NT2/D1 (cell line): ENCODE measurements around the gene YAF2.

Experiments
- DNase-seq: peaks from one replicate; pipeline ENCODE4 v3.0.0-alpha.2; 2011; ENCODE audit warnings: low read depth, low spot score
- H3K27me3 ChIP-seq: 2 replicates; pipeline ENCODE4 v1.6.0; 2011; ENCODE audit warnings: mild to moderate bottlenecking; ENCODE audit not compliant: insufficient read length, insufficient read depth
- H3K36me3 ChIP-seq: 2 replicates; pipeline ENCODE4 v1.6.1; 2011; ENCODE audit warnings: mild to moderate bottlenecking, low read length, mixed read lengths; ENCODE audit not compliant: insufficient read depth, insufficient read length
- H3K4me1 ChIP-seq: 2 replicates; pipeline ENCODE4 v1.5.1; 2011; ENCODE audit not compliant: insufficient read depth, insufficient read length
- H3K4me3 ChIP-seq: 2 replicates; pipeline ENCODE4 v1.5.1; 2011; ENCODE audit warnings: low read depth; ENCODE audit not compliant: insufficient read length
- H3K9ac ChIP-seq: 2 replicates; pipeline ENCODE4 v1.6.0; 2011; ENCODE audit warnings: low read depth; ENCODE audit not compliant: insufficient read length
- H3K9me3 ChIP-seq: 2 replicates; pipeline ENCODE4 v1.5.1; 2011; ENCODE audit warnings: mild to moderate bottlenecking, low read length; ENCODE audit not compliant: insufficient read depth
- SUZ12 ChIP-seq: IDR thresholded peaks from 2 replicates; pipeline ENCODE4 v1.6.1; 2011; ENCODE audit not compliant: insufficient read length, insufficient read depth; ENCODE audit errors: extremely low read depth
- YY1 ChIP-seq: IDR thresholded peaks from 2 replicates; pipeline ENCODE4 v1.6.1; 2011; ENCODE audit not compliant: insufficient read length, insufficient read depth
- ZNF274 ChIP-seq: IDR thresholded peaks from 2 replicates; pipeline ENCODE4 v1.6.1; 2011; ENCODE audit warnings: mild to moderate bottlenecking, low read depth, low read length

Gene YAF2

DNA sequence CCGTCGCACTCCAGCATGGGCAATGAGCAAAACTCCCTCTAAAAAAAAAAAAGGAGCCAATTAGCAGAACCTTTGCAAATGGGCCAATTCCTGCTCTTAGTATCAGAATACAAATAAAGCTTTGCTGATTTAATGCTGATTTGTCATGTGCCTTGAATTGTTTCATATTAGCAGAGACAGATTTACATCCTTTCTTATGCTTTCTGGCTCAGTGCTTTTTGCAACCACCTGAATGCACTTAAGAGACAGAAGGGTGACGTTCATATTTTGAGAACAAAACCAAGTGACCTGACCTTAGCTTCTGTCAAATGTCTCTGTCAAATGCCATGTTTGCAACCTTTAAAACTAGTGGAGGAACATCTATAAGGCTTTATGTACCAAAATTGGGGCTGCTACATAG is 43.8 kb upstream of the YAF2 start:
- Histone ChIP-seq H3K4me3 (no peak overlapping the region), H3K4me1 (no peaks in the 10 kb centered on the region), H3K9ac (no peak overlapping the region), H3K27me3 (no peaks in the 10 kb centered on the region), H3K9me3 (no peaks in the 10 kb centered on the region), H3K36me3 (no peaks in the 10 kb centered on the region)
- DNase-seq = no peak
- TF ChIP-seq YY1 = no peak
- TF ChIP-seq SUZ12 = no peak
- no peak for TF ChIP-seq ZNF274

GRCh38 chr12:42281278-42281677 is 43.2 kb upstream of the YAF2 start:
- no peak for DNase-seq

DNA sequence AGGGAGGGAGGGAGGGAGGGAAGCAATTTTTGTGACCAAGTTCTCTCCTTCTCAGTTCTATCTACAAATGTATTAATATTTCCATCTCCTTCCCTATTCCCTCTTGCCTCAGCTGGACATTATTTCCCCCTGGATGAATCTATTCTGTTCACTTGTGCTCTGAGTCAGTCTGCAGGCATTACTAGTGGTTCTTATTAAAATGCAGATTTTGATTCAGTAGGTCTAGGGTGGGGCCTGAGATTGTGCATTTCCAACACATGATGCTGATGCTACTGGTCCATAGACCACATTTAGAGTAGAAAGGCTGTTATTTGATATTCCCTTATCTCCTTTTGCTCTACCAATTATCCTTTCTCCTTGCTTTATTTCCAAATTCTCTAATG is 40.1 kb upstream of the YAF2 start:
- H3K4me3 ChIP-seq = no peak overlapping the region
- H3K36me3 ChIP-seq = no peaks in the 10 kb centered on the region
- no peaks in the 10 kb centered on the region for H3K4me1 ChIP-seq
- no peak overlapping the region for H3K9ac ChIP-seq
- peaks cover 7% of the 10 kb centered on the region; the same call in 1 of the 2 replicates for H3K9me3 ChIP-seq
- no peak for DNase-seq
- H3K27me3 ChIP-seq = no peaks in the 10 kb centered on the region
- no peak for TF ChIP-seq ZNF274
- TF ChIP-seq YY1 = no peak
- no peak for TF ChIP-seq SUZ12

More at GRCh38 chr12:42281278-42281677, 43.2 kb upstream of the YAF2 start:
- no peak overlapping the region for H3K9ac ChIP-seq
- H3K9me3 ChIP-seq = no peaks in the 10 kb centered on the region
- TF ChIP-seq YY1 (no peak), ZNF274 (no peak)
- no peaks in the 10 kb centered on the region for H3K36me3 ChIP-seq
- H3K4me3 ChIP-seq = no peak overlapping the region
- no peaks in the 10 kb centered on the region for H3K27me3 ChIP-seq
- no peaks in the 10 kb centered on the region for H3K4me1 ChIP-seq

- no peak for DNase-seq
- H3K9ac ChIP-seq = no peak overlapping the region
Observed at GRCh38 chr12:42277396-42278127, 39.5 kb upstream of the YAF2 start.

DNA sequence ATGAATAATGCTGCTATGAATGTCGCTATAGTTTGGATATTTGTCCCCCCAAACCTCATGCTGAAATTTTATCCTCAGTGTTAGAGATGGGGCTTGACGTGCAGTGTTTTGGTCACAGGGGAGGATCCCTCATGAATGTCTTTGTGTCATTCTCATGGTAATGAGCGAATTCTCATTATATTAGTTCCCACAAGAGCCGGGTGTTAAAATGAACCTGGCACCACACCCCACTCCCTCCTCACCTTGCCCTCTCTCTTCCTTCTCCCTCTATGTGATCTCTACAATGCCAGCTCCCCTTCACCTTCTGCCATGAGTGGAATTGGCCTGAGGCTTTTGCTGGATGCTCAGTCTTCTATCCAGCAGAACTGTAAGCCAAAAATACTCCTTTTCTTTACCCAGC is 37.5 kb upstream of the YAF2 start:
- no peak for TF ChIP-seq SUZ12
- TF ChIP-seq YY1 = no peak
- TF ChIP-seq ZNF274 = no peak
- Histone ChIP-seq H3K9me3 (peaks cover 7% of the 10 kb centered on the region; the same call in 1 of the 2 replicates), H3K9ac (no peak overlapping the region), H3K36me3 (no peaks in the 10 kb centered on the region), H3K27me3 (no peaks in the 10 kb centered on the region), H3K4me3 (no peak overlapping the region), H3K4me1 (no peaks in the 10 kb centered on the region)
- no peak for DNase-seq

More at GRCh38 chr12:42277396-42278127, 39.5 kb upstream of the YAF2 start:
- peaks cover 7% of the 10 kb centered on the region; the same call in 1 of the 2 replicates for H3K9me3 ChIP-seq
- no peaks in the 10 kb centered on the region for H3K27me3 ChIP-seq
- no peak overlapping the region for H3K4me3 ChIP-seq
- no peaks in the 10 kb centered on the region for H3K36me3 ChIP-seq
- TF ChIP-seq YY1 (no peak), SUZ12 (no peak), ZNF274 (no peak)
- H3K4me1 ChIP-seq = no peaks in the 10 kb centered on the region

DNA sequence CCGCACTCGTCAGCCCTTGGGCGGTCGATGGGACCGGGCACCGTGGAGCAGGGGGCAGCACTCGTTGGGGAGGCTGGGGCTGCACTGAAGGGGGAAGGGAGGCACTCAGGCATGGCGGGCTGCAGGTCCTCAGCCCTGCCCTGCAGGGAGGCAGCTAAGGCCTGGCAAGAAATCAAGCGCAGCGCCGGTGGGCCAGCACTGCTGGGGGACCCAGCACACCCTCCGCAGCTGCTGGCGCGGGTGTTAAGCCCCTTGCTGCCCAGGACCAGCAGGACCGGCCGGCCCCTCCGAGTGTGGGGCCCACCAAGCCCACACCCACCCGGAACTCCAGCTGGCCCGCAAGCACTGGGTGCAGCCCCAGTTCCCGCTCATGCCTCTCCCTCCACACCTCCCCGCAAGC is 35.7 kb upstream of the YAF2 start:
- peaks cover 7% of the 10 kb centered on the region; the same call in 1 of the 2 replicates for H3K9me3 ChIP-seq
- H3K27me3 ChIP-seq = no peaks in the 10 kb centered on the region
- H3K36me3 ChIP-seq = no peaks in the 10 kb centered on the region
- no peak overlapping the region for H3K9ac ChIP-seq
- TF ChIP-seq YY1 (no peak), ZNF274 (no peak), SUZ12 (no peak)
- no peak for DNase-seq
- no peak overlapping the region for H3K4me3 ChIP-seq
- no peaks in the 10 kb centered on the region for H3K4me1 ChIP-seq

GRCh38 chr12:42270596-42270995 is 32.5 kb upstream of the YAF2 start:
- Histone ChIP-seq H3K9ac (no peak overlapping the region), H3K9me3 (peaks cover 15% of the 10 kb centered on the region; the same call in 1 of the 2 replicates), H3K27me3 (no peaks in the 10 kb centered on the region), H3K36me3 (no peaks in the 10 kb centered on the region), H3K4me3 (no peak overlapping the region), H3K4me1 (no peaks in the 10 kb centered on the region)
- TF ChIP-seq ZNF274 = no peak
- TF ChIP-seq SUZ12 = no peak
- no peak for TF ChIP-seq YY1
- no peak for DNase-seq
